Neural cell (in vitro differentiated cells): Measurements from ENCODE around the gene TMEM131. TPM values are rescaled to one million over a fixed set of nuclear protein-coding genes. Genes with fewer than 3 reads are reported as not detected.

Experiments used
- H2AFZ ChIP-seq: fragments of 200-600, 300-800 bp; sonication (generic), shearing (Covaris generic); 2 replicates; pipeline ENCODE4 v1.6.0; 2014; ENCODE audit warnings: low read depth, mild to moderate bottlenecking, antibody characterized with exemption, low read length, moderate library complexity
- H3F3A ChIP-seq: fragments of 200-600 bp; shearing (Covaris generic); 2 replicates; pipeline ENCODE4 v1.6.1; 2016; ENCODE audit warnings: mild to moderate bottlenecking, moderate library complexity, mixed read lengths, antibody characterized with exemption, low read length; ENCODE audit not compliant: insufficient read depth, poor library complexity, severe bottlenecking
- H3K27ac ChIP-seq: fragments of 200-600, 300-800 bp; sonication (generic), shearing (Covaris generic); 2 replicates; pipeline ENCODE4 v1.5.1; 2014; ENCODE audit warnings: mild to moderate bottlenecking, low read length, moderate library complexity
- H3K27me3 ChIP-seq: fragments of 300-800, 200-600 bp; sonication (generic), shearing (Covaris generic); 2 replicates; pipeline ENCODE4 v1.6.0; 2014; ENCODE audit warnings: mild to moderate bottlenecking, low read depth, low read length, moderate library complexity; ENCODE audit not compliant: insufficient read depth
- H3K36me3 ChIP-seq: fragments of 300-800, 200-600 bp; sonication (generic), shearing (Covaris generic); 2 replicates; pipeline ENCODE4 v1.5.1; 2014; ENCODE audit warnings: mild to moderate bottlenecking, antibody characterized with exemption, low read length, moderate library complexity; ENCODE audit not compliant: insufficient read depth
- H3K4me2 ChIP-seq: fragments of 300-800, 200-600 bp; sonication (generic), shearing (Covaris generic); 2 replicates; pipeline ENCODE4 v1.6.0; 2014; ENCODE audit warnings: mild to moderate bottlenecking, low read length
- H3K4me3 ChIP-seq: fragments of 300-800, 200-600 bp; sonication (generic), shearing (Covaris generic); 2 replicates; pipeline ENCODE4 v1.5.1; 2014; ENCODE audit warnings: mild to moderate bottlenecking, low read length, moderate library complexity
- H3K79me2 ChIP-seq: fragments of 200-600 bp; shearing (Covaris generic); replicated peaks from 2 replicates; pipeline ENCODE4 v1.6.0; 2014; ENCODE audit warnings: mild to moderate bottlenecking, low read length, moderate library complexity; ENCODE audit not compliant: insufficient read depth
- H3K9ac ChIP-seq: fragments of 300-800, 200-600 bp; sonication (generic), shearing (Covaris generic); 2 replicates; pipeline ENCODE4 v1.6.1; 2016; ENCODE audit warnings: mild to moderate bottlenecking, low read length, mixed read lengths
- H3K9me2 ChIP-seq: fragments of 200-600 bp; shearing (Covaris generic); 2 replicates; pipeline ENCODE4 v1.6.1; 2016; ENCODE audit warnings: mild to moderate bottlenecking, low read length, mixed read lengths; ENCODE audit not compliant: insufficient read depth
- H3K9me3 ChIP-seq: fragments of 200-600, 300-800 bp; sonication (generic), shearing (Covaris generic); 2 replicates; pipeline ENCODE4 v1.6.1; 2016; ENCODE audit warnings: mild to moderate bottlenecking, mixed run types, low read length, moderate library complexity, mixed read lengths
- H4K20me1 ChIP-seq: fragments of 200-600 bp; shearing (Covaris generic); 2 replicates; pipeline ENCODE4 v1.6.1; 2016; ENCODE audit warnings: mild to moderate bottlenecking, mixed run types; ENCODE audit not compliant: insufficient read depth
- CTCF ChIP-seq: fragments of 450-650 bp; IDR thresholded peaks from 2 replicates; pipeline ENCODE4 v1.5.1; 2014; ENCODE audit warnings: antibody characterized with exemption, mild to moderate bottlenecking, moderate library complexity; ENCODE audit not compliant: poor library complexity, severe bottlenecking
- EP300 ChIP-seq: fragments of 450-650 bp; conservative IDR thresholded peaks from 2 replicates; pipeline ENCODE4 v1.6.1; 2014; ENCODE audit warnings: antibody characterized with exemption, mild to moderate bottlenecking, moderate library complexity; ENCODE audit not compliant: poor library complexity, severe bottlenecking
- EZH2 ChIP-seq: fragments of 200-600, 300-800 bp; shearing (Covaris generic), sonication (generic); IDR thresholded peaks from 2 replicates; pipeline ENCODE4 v1.6.1; 2014; ENCODE audit warnings: antibody characterized with exemption, low read length, borderline replicate concordance, mild to moderate bottlenecking; ENCODE audit not compliant: insufficient read depth, poor library complexity, severe bottlenecking
- MXI1 ChIP-seq: fragments of 450-650 bp; conservative IDR thresholded peaks from 2 replicates; pipeline ENCODE4 v1.6.1; 2014; ENCODE audit warnings: antibody characterized with exemption, mild to moderate bottlenecking; ENCODE audit not compliant: poor library complexity, severe bottlenecking
- POLR2AphosphoS5 ChIP-seq: IDR thresholded peaks from 2 replicates; pipeline ENCODE4 v1.6.1; 2012
- RAD21 ChIP-seq: fragments of 450-650 bp; conservative IDR thresholded peaks from 2 replicates; pipeline ENCODE4 v1.6.1; 2014; ENCODE audit warnings: antibody characterized with exemption, mild to moderate bottlenecking, moderate library complexity
- REST ChIP-seq: IDR thresholded peaks from 2 replicates; pipeline ENCODE4 v1.6.1; 2012; ENCODE audit warnings: borderline replicate concordance
- SMC3 ChIP-seq: fragments of 450-650 bp; conservative IDR thresholded peaks from 2 replicates; pipeline ENCODE4 v1.6.1; 2014; ENCODE audit warnings: antibody characterized with exemption, mild to moderate bottlenecking, moderate library complexity; ENCODE audit not compliant: poor library complexity
- TAF1 ChIP-seq: IDR thresholded peaks from 2 replicates; pipeline ENCODE4 v1.6.1; 2012; ENCODE audit warnings: low read depth
- polyA plus RNA-seq: library from polyadenylated mRNA; depleted of rRNA; stranded (reverse); fragments of >200 nt; gene quantifications from 2 replicates; pipeline ENCODE4 v1.2.3, GENCODE V29; 2014

The TMEM131 gene
- polyA plus RNA-seq, 1 donor from 2014 or later = 9.6 TPM

- H2AFZ ChIP-seq = no peak overlapping the region
- H3K79me2 ChIP-seq = no peaks in the 10 kb centered on the region
- no peak overlapping the region for H3K4me2 ChIP-seq
- H3K36me3 ChIP-seq = no peaks in the 10 kb centered on the region
- no peaks in the 10 kb centered on the region for H3F3A ChIP-seq
- H4K20me1 ChIP-seq = no peaks in the 10 kb centered on the region
- no peak overlapping the region for H3K4me3 ChIP-seq
- no peak overlapping the region for H3K9ac ChIP-seq
- no peaks in the 10 kb centered on the region for H3K9me2 ChIP-seq
- H3K27ac ChIP-seq = no peak overlapping the region
- H3K27me3 ChIP-seq = no peaks in the 10 kb centered on the region
- TF ChIP-seq SMC3 (no peak), REST (no peak), EP300 (no peak), POLR2AphosphoS5 (no peak), TAF1 (no peak), RAD21 (no peak), EZH2 (no peak), CTCF (no peak), MXI1 (no peak)
- H3K9me3 ChIP-seq = no peaks in the 10 kb centered on the region
These were observed 280.6 kb downstream of the TMEM131 start for GRCh38 chr2:97714950-97715652.

GRCh38 chr2:97714084-97714949 lies 281.4 kb downstream of the TMEM131 start:
- Histone ChIP-seq H3K27ac (no peak overlapping the region), H3K4me3 (no peak overlapping the region), H3K9me3 (no peaks in the 10 kb centered on the region), H3K27me3 (no peaks in the 10 kb centered on the region), H3K79me2 (no peaks in the 10 kb centered on the region), H3F3A (no peaks in the 10 kb centered on the region), H3K9ac (no peak overlapping the region), H2AFZ (no peak overlapping the region), H4K20me1 (no peaks in the 10 kb centered on the region), H3K36me3 (no peaks in the 10 kb centered on the region), H3K9me2 (no peaks in the 10 kb centered on the region), H3K4me2 (no peak overlapping the region)
- no peak for TF ChIP-seq RAD21
- no peak for TF ChIP-seq POLR2AphosphoS5
- TF ChIP-seq CTCF = no peak
- no peak for TF ChIP-seq TAF1
- TF ChIP-seq EP300 = no peak
- TF ChIP-seq SMC3 = no peak
- no peak for TF ChIP-seq MXI1
- TF ChIP-seq EZH2 = no peak
- no peak for TF ChIP-seq REST
